ENCODE measurements around the gene SLC25A38. TPM values are rescaled to one million over a fixed set of nuclear protein-coding genes. Genes with fewer than 3 reads are reported as not detected.

The SLC25A38 gene
- total RNA-seq, 2 donors from 2014 or later, result 14.3 to 15.7 TPM

GRCh38 chr3:39446444-39446843 is 63.3 kb downstream of the SLC25A38 start:
- Histone ChIP-seq H3K36me3 (no peaks in the 10 kb centered on the region), H3K27ac (no peak overlapping the region), H3K27me3 (no peaks in the 10 kb centered on the region), H3K4me3 (no peak overlapping the region), H3K9me3 (no peaks in the 10 kb centered on the region), H3K4me1 (no peaks in the 10 kb centered on the region)
- no peak for TF ChIP-seq CTCF (IDR thresholded peaks at IDR 0.05)
- no peak for DNase-seq (ENCODE audit: low spot score)

Other genes starting within 250 kb of the SLC25A38 start
- gene CSRNP1, start 229.8 kb upstream of the SLC25A38 start, total RNA-seq, result 10 to 100 TPM; 48.0 to 49.5 TPM
- 1,000 to 10,000 TPM in 1 of 2 donors, 100 to 1,000 TPM in 1; 319 to 1,274 TPM for gene XIRP1, start 190.8 kb upstream of the SLC25A38 start, total RNA-seq
- gene CX3CR1, start 103.3 kb upstream of the SLC25A38 start, total RNA-seq, result under 1 TPM; 0.26 to 0.59 TPM
- gene CCR8, start 53.7 kb upstream of the SLC25A38 start, total RNA-seq, result not detected
- 100 to 1,000 TPM; 351 to 628 TPM for gene RPSA, start 23.4 kb downstream of the SLC25A38 start, total RNA-seq
- gene MOBP, start 84.3 kb downstream of the SLC25A38 start, total RNA-seq, result under 1 TPM in 1 of 2 donors, not detected in 1; 0.20 TPM